Hematopoietic multipotent progenitor cell treated with erythropoietin and hydrocortisone succinate and interleukin-3 and kit ligand, for 6 days (in vitro differentiated cells): ENCODE results near the gene SV2C.
A peak's percentile ranks its signal among the peaks of the same experiment; 100 is the strongest.
"Not testable (repeated sequence)": the region's sequence is repeated elsewhere in the genome, so short reads cannot be mapped to it uniquely, and the experiment has no call there.

ENCODE experiments used
- DNase-seq: peaks from one replicate; pipeline ENCODE4 v3.0.0-alpha.2; 2015

SV2C gene

GRCh38 chr5:76305269-76305668 is 222.1 kb downstream of the SV2C start:
- peak; percentile 74 for DNase-seq

GRCh38 chr5:76305775-76306174 is 222.6 kb downstream of the SV2C start:
- DNase-seq = no peak

- DNase-seq = no peak
These were observed 227.0 kb downstream of the SV2C start for GRCh38 chr5:76310208-76310607.

- DNase-seq = no peak
These were observed 229.6 kb downstream of the SV2C start for GRCh38 chr5:76312783-76313182.

- DNase-seq = no peak
These were observed 231.5 kb downstream of the SV2C start for GRCh38 chr5:76314643-76315042.

- peak; percentile 95 for DNase-seq
These were observed 236.5 kb downstream of the SV2C start for GRCh38 chr5:76319673-76320072.

- not testable (repeated sequence) for DNase-seq
These were observed 240.3 kb downstream of the SV2C start for GRCh38 chr5:76323494-76323893.

- no peak for DNase-seq
These were observed 242.1 kb downstream of the SV2C start for GRCh38 chr5:76325326-76325725.

GRCh38 chr5:76325876-76326491 is 242.8 kb downstream of the SV2C start:
- no peak for DNase-seq

GRCh38 chr5:76326577-76327302 is 243.6 kb downstream of the SV2C start:
- DNase-seq = no peak

- no peak for DNase-seq
These were observed 246.2 kb downstream of the SV2C start for GRCh38 chr5:76329346-76329745.

- DNase-seq = peak; percentile 81
These were observed 247.9 kb downstream of the SV2C start for GRCh38 chr5:76331126-76331525.

GRCh38 chr5:76332102-76332501 is 248.9 kb downstream of the SV2C start:
- DNase-seq = no peak

GRCh38 chr5:76332611-76333205 is 249.5 kb downstream of the SV2C start:
- DNase-seq = no peak

GRCh38 chr5:76333571-76333970 is 250.4 kb downstream of the SV2C start:
- no peak for DNase-seq

- DNase-seq = no peak
These were observed 251.4 kb downstream of the SV2C start for GRCh38 chr5:76334574-76334973.

- not testable (repeated sequence) for DNase-seq
These were observed 252.3 kb downstream of the SV2C start for GRCh38 chr5:76335451-76335850.

- not testable (repeated sequence) for DNase-seq
These were observed 253.1 kb downstream of the SV2C start for GRCh38 chr5:76336253-76336809.

- DNase-seq = peak; percentile 86
These were observed 254.8 kb downstream of the SV2C start for GRCh38 chr5:76337953-76338451.

GRCh38 chr5:76339919-76340318 is 256.7 kb downstream of the SV2C start:
- no peak for DNase-seq

GRCh38 chr5:76341651-76342334 is 258.6 kb downstream of the SV2C start:
- peak; percentile 52 for DNase-seq

- DNase-seq = no peak
These were observed 259.3 kb downstream of the SV2C start for GRCh38 chr5:76342474-76342873.

- DNase-seq = no peak
These were observed 262.4 kb downstream of the SV2C start for GRCh38 chr5:76345582-76345981.
